Mucosa of descending colon (tissue), 3 donors: ENCODE measurements around the gene RILPL2. TPM values are rescaled to one million over a fixed set of nuclear protein-coding genes. Genes with fewer than 3 reads are reported as not detected.
"Not testable (repeated sequence)": the region's sequence is repeated elsewhere in the genome, so short reads cannot be mapped to it uniquely, and the experiment has no call there.

Experiments
- ATAC-seq: fragments of 200-7000 bp; cut with Tn5 transposase; one replicate; pipeline ENCODE4 v1.9.1; 2020; ENCODE audit warnings: mild to moderate bottlenecking, moderate library complexity
- DNase-seq, 3 donors: peaks; one replicate each; pipeline ENCODE4 v3.0.0-alpha.2; 2020
- H3K36me3 ChIP-seq: fragments of 200-600 bp; one replicate; pipeline ENCODE4 v1.8.0; 2021; ENCODE audit warnings: low read depth, mild to moderate bottlenecking
- H3K4me1 ChIP-seq: fragments of 200-600 bp; one replicate; pipeline ENCODE4 v1.8.0; 2021; ENCODE audit warnings: low read depth, mild to moderate bottlenecking
- H3K4me3 ChIP-seq: fragments of 200-600 bp; one replicate; pipeline ENCODE4 v1.8.0; 2021; ENCODE audit warnings: mild to moderate bottlenecking
- H3K9me3 ChIP-seq: fragments of 200-600 bp; one replicate; pipeline ENCODE4 v1.8.0; 2021; ENCODE audit warnings: mild to moderate bottlenecking
- intact Hi-C, 2 donors: fragments of 100-400 bp; cut with DNase I in 1 of 2; cut with micrococcal nuclease in 1 of 2; formaldehyde crosslinking; loops; one replicate each; pipeline versions ENCODE4 v1.11.0 to v1.11.1; 2022; cut with DNase I, micrococcal nuclease
- total RNA-seq, 3 donors: library from RNA; stranded (reverse); fragmentation: NEBNext Ultra II Directional in 2 of 3; extraction: Animal tissue kit (Norgen Biotek cat#: 25700) in 2 of 3; gene quantifications; one replicate each; pipeline versions ENCODE4 v1.2.1 to v1.2.4, GENCODE V29; 2021 to 2023
- TF ChIP-seq, protein P1 (sequence below): fragments of 200-600 bp; IDR thresholded peaks from one replicate; pipeline ENCODE4 v1.8.0; 2022; ENCODE audit warnings: antibody characterized with exemption, mild to moderate bottlenecking
- donor health status: DM: no; HTN: no; CAD: no; lungs with moderate emphysema.
- donor health status: DM: no; HTN: no; CAD: no.
- donor health status: DM: no; HTN: yes; CAD: no.

RILPL2 gene
- total RNA-seq, 3 donors from 2014 or later: 0.72 to 4.3 (median 1.6) TPM

DNA sequence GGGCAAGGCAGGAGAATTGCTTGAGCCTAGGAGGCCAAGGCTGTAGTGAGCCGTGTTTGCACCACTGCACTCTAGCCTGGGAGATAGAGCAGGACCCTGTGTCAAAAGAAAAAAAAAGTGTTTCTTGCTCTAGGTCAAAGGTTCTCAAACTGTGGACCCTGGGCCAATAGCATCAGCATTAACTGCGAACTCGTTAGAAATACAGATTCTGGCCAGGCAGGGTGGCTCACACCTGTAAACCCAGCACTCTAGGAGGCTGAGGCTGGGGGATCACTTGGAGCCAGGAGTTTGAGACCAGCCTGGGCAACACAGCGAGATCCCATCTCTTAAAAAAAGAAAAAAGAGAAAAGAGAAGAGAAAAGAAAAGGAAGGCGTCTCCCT, 858 bp downstream of the RILPL2 start:
- no peak overlapping the region for H3K4me3 ChIP-seq
- H3K4me1 ChIP-seq: no peaks in the 10 kb centered on the region
- H3K9me3 ChIP-seq: no peaks in the 10 kb centered on the region
- intact Hi-C loops: no loop called here
- DNase-seq: no peak
- TF ChIP-seq, protein P1, sequence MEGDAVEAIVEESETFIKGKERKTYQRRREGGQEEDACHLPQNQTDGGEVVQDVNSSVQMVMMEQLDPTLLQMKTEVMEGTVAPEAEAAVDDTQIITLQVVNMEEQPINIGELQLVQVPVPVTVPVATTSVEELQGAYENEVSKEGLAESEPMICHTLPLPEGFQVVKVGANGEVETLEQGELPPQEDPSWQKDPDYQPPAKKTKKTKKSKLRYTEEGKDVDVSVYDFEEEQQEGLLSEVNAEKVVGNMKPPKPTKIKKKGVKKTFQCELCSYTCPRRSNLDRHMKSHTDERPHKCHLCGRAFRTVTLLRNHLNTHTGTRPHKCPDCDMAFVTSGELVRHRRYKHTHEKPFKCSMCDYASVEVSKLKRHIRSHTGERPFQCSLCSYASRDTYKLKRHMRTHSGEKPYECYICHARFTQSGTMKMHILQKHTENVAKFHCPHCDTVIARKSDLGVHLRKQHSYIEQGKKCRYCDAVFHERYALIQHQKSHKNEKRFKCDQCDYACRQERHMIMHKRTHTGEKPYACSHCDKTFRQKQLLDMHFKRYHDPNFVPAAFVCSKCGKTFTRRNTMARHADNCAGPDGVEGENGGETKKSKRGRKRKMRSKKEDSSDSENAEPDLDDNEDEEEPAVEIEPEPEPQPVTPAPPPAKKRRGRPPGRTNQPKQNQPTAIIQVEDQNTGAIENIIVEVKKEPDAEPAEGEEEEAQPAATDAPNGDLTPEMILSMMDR: no peak
- no peaks in the 10 kb centered on the region for H3K36me3 ChIP-seq
- no peak for ATAC-seq

DNA sequence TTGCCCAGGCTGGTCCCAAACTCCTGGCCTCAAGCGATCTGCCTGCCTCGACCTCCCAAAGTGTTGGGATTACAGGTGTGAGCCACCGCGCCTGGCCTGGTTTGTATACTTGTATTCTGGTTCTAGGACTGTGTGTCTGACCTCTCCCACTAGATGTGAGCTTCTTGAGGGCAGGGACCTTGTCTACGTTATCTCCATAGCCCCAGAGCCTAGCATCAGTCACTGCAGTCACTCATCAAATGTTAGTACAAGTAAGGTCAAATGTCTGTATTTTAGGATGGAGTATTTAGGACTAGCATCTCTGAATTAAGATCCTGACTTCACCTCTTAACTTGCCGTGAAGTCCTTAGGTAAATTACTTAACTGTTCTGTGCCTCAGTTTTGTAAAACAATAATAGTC, 2.9 kb downstream of the RILPL2 start:
- Histone ChIP-seq H3K4me1 (no peaks in the 10 kb centered on the region), H3K36me3 (no peaks in the 10 kb centered on the region), H3K9me3 (no peaks in the 10 kb centered on the region), H3K4me3 (no peak overlapping the region)
- intact Hi-C loops: no loop called here
- DNase-seq (no peak), ATAC-seq (no peak)
- TF ChIP-seq, protein P1: no peak

DNA sequence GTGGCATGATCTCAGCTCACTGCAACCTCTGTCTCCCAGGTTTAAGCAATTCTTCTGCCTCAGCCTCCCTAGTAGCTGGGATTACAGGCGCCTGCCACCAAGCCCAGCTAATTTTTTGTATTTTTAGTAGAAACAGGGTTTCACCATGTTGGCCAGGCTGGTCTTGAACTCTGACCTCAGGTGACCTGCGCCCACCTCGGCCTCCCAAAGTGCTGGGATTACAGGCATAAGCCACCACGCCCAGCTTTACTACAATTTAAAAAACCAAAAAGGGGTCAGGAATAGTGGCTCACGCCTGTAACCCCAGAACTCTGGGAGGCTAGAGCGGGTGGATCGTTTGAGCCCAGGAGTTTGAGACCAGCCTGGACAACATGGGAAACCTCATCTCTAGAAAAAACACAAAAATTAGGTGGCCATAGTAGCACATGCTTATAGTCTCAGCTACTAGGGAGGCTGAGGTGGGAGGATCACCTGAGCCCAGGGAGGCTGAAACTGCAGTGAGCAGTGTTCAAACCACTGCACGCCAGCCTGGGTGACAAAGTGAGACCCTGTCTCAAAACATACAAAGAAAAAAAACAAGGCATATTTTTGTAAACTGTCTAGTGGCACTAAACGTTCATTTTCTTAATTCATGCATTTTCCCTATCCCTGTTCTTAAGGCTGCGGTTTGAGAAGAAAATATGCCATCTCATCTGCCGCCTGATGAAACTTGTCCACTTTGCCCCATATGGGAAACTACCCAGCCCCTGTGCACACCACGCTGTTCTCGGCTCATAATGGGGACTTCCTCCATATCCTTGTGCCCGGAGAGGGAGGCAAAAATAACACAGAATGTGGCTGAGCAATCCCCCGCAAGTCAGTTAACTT, 4.3 kb downstream of the RILPL2 start:
- H3K36me3 ChIP-seq, H3K4me1 ChIP-seq, DNase-seq, intact Hi-C loops, H3K4me3 ChIP-seq, H3K9me3 ChIP-seq, ATAC-seq: not testable (repeated sequence)

DNA sequence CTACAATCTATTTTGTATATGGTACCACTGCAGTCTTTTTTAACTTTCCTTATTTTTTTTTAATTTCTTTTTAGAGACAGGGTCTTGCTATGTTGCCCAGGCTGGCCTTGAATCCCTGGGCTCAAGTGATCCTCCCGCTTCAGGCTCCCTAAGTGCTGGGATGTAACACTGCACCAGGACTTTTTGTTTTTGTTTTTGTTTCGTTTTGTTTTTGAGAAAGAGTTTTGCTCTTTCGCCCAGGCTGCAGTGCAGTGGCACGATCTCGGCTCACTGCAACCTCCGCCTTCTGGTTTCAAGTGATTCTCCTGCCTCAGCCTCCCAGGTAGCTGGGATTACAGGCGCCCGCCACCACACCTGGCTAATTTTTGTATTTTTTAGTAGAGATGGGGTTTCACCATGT, 7.4 kb downstream of the RILPL2 start:
- H3K36me3 ChIP-seq, DNase-seq, ATAC-seq, intact Hi-C loops, H3K9me3 ChIP-seq, H3K4me3 ChIP-seq, H3K4me1 ChIP-seq: not testable (repeated sequence)

DNA sequence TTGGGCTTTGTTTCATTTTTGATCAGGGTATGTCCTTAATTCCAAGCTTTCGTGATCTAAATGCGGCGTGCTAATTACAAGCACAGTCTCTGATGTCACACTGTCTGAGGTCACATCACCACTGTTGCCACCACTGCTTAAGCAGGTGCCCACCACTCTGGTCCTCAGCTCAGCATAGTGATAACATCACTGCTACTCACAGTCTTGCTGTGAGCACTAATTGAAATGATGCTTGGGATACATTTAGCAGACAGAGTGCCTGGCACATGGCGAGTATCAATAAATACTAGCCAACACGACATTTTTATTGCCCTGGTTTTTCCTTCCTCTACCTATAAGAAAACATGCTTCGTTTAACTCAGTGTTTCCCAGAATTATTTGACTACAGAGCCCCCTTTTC, 7.9 kb downstream of the RILPL2 start:
- Histone ChIP-seq H3K4me3 (no peak overlapping the region), H3K9me3 (no peaks in the 10 kb centered on the region), H3K4me1 (no peaks in the 10 kb centered on the region), H3K36me3 (no peaks in the 10 kb centered on the region)
- TF ChIP-seq, protein P1: no peak
- intact Hi-C loops: no loop called here
- DNase-seq (no peak), ATAC-seq (no peak)

DNA sequence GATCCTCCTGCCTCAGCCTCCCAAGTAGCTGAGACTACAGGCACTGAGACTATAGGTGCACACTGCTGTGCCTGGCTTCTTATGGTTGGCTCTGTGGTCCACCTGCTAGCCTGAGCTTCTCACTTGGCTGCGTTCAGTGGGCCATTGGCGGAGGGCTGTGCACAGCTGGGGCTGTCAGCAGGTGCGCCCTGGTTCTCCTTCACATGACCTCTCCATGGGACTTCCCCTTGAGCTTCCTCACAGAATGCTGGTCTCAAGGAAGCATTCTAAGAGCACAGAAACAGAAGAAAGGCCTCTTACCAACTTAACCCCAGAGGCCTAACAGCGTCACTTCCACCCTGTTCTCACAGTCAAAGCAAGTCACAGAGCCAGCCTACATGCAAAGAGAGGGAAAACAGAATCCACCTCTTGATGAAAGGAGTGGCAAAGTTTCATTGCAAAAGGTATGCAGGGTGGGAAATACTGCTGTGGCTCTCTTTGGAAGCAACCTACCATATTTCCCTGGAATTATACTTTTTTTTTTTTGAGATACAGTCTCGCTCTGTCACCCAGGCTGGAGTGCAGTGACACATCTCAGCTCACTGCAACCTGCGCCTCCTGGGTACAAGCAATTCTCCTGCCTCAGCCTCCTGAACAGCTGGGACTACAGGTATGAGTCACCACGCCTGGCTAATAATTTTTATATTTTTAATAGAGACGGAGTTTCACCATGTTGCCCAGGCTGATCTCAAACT, 9.3 kb downstream of the RILPL2 start:
- Histone ChIP-seq H3K4me1 (no peaks in the 10 kb centered on the region), H3K9me3 (no peaks in the 10 kb centered on the region), H3K36me3 (no peaks in the 10 kb centered on the region), H3K4me3 (no peak overlapping the region)
- DNase-seq (peak in 1 of 3 donors; percentile 62), ATAC-seq (peak; percentile 82)
- TF ChIP-seq, protein P1: no peak
- intact Hi-C loops: no loop called here
